HUES6 (cell line): ENCODE measurements around the gene KCNAB1.

ENCODE experiments used
- H3K27ac ChIP-seq: 2 replicates; pipeline ENCODE4 v1.7.0; 2013; ENCODE audit warnings: low read depth, mild to moderate bottlenecking, low read length, inconsistent platforms
- H3K27me3 ChIP-seq: 2 replicates; pipeline ENCODE4 v1.6.1; 2013; ENCODE audit warnings: low read length; ENCODE audit not compliant: control insufficient read depth, insufficient read depth
- H3K36me3 ChIP-seq: 2 replicates; pipeline ENCODE4 v1.6.1; 2013; ENCODE audit warnings: low read length; ENCODE audit not compliant: control insufficient read depth, insufficient read depth
- H3K4me1 ChIP-seq: 2 replicates; pipeline ENCODE4 v1.6.1; 2013; ENCODE audit warnings: low read length; ENCODE audit not compliant: control insufficient read depth, insufficient read depth
- H3K4me3 ChIP-seq: 2 replicates; pipeline ENCODE4 v1.5.1; 2013; ENCODE audit warnings: low read depth, low read length
- H3K9ac ChIP-seq: one replicate; pipeline ENCODE4 v1.6.1; 2013; ENCODE audit warnings: mild to moderate bottlenecking, low read length
- H3K9me3 ChIP-seq: 2 replicates; pipeline ENCODE4 v1.6.1; 2013; ENCODE audit warnings: low read depth, low read length; ENCODE audit not compliant: control insufficient read depth, insufficient read depth

KCNAB1 gene

GRCh38 chr3:156577736-156578135 is 457.4 kb downstream of the KCNAB1 start:
- Histone ChIP-seq H3K4me1 (no peaks in the 10 kb centered on the region), H3K9me3 (no peaks in the 10 kb centered on the region), H3K4me3 (no peak overlapping the region), H3K27me3 (no peaks in the 10 kb centered on the region), H3K9ac (no peak overlapping the region), H3K36me3 (no peaks in the 10 kb centered on the region), H3K27ac (no peak overlapping the region)

- Histone ChIP-seq H3K27ac (no peak overlapping the region), H3K4me3 (no peak overlapping the region), H3K9me3 (no peaks in the 10 kb centered on the region), H3K36me3 (no peaks in the 10 kb centered on the region), H3K4me1 (no peaks in the 10 kb centered on the region), H3K9ac (no peak overlapping the region), H3K27me3 (no peaks in the 10 kb centered on the region)
These were observed 459.1 kb downstream of the KCNAB1 start for GRCh38 chr3:156579427-156579851.

DNA sequence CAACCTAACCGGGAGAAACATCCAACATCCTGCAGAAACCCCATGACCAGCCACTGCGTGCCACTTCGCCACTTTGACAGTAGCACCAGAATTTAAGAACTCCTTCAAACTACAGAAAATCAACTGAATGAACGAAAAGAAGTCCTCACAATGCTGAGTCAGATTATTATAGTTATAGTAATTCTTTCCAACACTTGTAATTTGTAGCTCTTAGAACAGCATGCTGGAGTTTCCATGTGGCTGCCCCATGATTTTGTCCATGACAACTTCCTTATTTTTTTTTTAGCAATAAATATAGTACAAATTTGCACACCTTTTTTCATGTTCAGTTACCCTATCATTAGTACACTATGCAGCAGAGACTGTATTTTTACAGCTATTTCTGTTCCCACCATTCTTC is 460.7 kb downstream of the KCNAB1 start:
- Histone ChIP-seq H3K9ac (no peak overlapping the region), H3K4me1 (no peaks in the 10 kb centered on the region), H3K9me3 (no peaks in the 10 kb centered on the region), H3K36me3 (no peaks in the 10 kb centered on the region), H3K27me3 (no peaks in the 10 kb centered on the region), H3K4me3 (no peak overlapping the region), H3K27ac (no peak overlapping the region)

DNA sequence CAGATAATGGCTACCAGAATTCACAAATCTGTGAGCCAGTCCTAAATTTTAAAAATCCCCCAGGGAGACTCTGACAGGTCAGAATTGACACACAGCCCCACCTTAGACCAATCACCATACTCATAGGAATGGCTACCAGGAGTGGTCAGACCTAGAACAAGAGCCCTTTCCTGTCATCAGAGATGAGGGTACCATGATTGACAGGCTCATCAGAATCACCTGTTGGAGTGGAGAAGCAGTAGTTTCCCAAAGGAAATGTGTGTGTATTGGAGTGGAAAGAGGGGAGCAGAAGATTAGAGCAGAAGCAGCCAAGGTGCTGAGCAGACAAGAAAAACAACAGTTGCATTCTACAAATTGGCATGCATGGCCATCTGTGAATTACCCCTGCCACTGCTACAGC is 461.6 kb downstream of the KCNAB1 start:
- H3K36me3 ChIP-seq = no peaks in the 10 kb centered on the region
- no peaks in the 10 kb centered on the region for H3K4me1 ChIP-seq
- no peak overlapping the region for H3K9ac ChIP-seq
- no peak overlapping the region for H3K27ac ChIP-seq
- H3K4me3 ChIP-seq = no peak overlapping the region
- no peaks in the 10 kb centered on the region for H3K27me3 ChIP-seq
- no peaks in the 10 kb centered on the region for H3K9me3 ChIP-seq

DNA sequence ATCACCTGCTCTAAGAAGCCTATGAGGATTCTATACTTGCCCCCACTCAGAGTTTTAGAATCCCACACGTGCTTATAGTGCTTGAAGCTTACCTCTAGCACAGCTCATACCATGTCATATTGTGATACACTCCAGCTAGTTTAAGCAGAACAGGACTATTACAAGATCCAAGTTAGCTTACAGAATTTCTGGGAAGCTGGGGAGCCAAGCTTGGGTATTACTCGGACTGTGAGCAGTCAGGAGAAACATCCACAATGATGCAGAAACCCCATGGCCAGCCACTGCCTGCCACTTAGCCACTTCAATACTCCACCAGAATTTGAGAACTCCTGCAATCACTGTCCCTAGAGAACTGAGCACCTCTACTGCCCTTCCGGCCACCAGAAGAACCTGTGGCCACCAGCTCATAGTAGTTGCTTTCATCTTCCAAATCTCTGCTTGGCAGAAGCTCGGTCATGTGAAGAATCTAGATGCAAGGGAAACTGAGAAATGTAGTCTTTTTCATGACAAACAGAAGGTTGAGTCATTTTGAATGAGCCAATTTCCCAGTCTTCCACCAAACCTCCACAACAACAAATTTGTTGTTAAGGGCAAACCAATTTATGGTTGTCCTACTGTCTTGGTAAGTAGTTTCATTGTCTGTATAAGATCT is 462.3 kb downstream of the KCNAB1 start:
- Histone ChIP-seq H3K9ac (no peak overlapping the region), H3K9me3 (no peaks in the 10 kb centered on the region), H3K36me3 (no peaks in the 10 kb centered on the region), H3K27ac (no peak overlapping the region), H3K27me3 (no peaks in the 10 kb centered on the region), H3K4me3 (no peak overlapping the region), H3K4me1 (no peaks in the 10 kb centered on the region)

DNA sequence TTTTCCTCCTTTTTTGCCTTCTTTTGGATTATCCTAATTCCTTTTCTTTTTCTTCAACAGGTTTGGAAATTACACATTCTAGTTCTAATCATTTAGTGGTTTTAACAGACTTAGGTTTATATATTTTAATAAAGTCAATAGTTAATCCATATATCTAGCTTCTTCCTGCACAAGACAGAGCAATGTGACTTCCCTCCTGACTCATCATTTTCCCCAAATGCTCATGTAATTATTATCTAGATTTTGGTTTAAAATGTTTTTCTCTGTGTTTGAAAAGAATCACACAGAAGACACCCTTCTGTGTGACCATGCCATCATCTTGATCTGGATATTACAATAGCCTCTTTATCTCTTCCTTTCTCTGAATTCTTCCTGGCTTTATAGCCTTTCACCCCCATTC is 463.1 kb downstream of the KCNAB1 start:
- no peaks in the 10 kb centered on the region for H3K4me1 ChIP-seq
- H3K9ac ChIP-seq = no peak overlapping the region
- no peaks in the 10 kb centered on the region for H3K27me3 ChIP-seq
- no peak overlapping the region for H3K4me3 ChIP-seq
- H3K9me3 ChIP-seq = no peaks in the 10 kb centered on the region
- no peak overlapping the region for H3K27ac ChIP-seq
- no peaks in the 10 kb centered on the region for H3K36me3 ChIP-seq

- H3K36me3 ChIP-seq = no peaks in the 10 kb centered on the region
- no peaks in the 10 kb centered on the region for H3K27me3 ChIP-seq
- no peak overlapping the region for H3K4me3 ChIP-seq
- H3K27ac ChIP-seq = no peak overlapping the region
- no peak overlapping the region for H3K9ac ChIP-seq
- no peaks in the 10 kb centered on the region for H3K4me1 ChIP-seq
- H3K9me3 ChIP-seq = no peaks in the 10 kb centered on the region
These were observed 466.8 kb downstream of the KCNAB1 start for GRCh38 chr3:156586905-156587759.

DNA sequence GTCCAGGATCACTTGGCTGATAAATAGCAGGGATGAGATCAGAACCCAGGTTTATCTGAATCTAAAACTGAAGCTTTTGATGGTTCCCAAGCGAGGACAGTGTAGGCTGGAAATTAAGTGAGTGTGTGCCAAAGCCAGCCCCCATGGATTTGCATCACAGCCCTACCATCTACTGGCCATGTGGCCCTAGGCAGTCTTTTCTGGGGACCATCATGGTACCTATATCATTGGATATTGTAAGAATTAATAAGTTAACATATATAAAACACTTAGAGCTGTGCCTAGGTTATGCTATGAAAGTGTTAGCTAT is 467.3 kb downstream of the KCNAB1 start:
- Histone ChIP-seq H3K9ac (no peak overlapping the region), H3K4me1 (no peaks in the 10 kb centered on the region), H3K27me3 (no peaks in the 10 kb centered on the region), H3K9me3 (no peaks in the 10 kb centered on the region), H3K36me3 (no peaks in the 10 kb centered on the region), H3K4me3 (no peak overlapping the region), H3K27ac (no peak overlapping the region)
